CD14-positive monocyte (primary cell): ENCODE results near the gene VAV1. TPM values are rescaled to one million over a fixed set of nuclear protein-coding genes. Genes with fewer than 3 reads are reported as not detected.
"Not testable (repeated sequence)": the region's sequence is repeated elsewhere in the genome, so short reads cannot be mapped to it uniquely, and the experiment has no call there.

Experiments used
- DNase-seq, 3 donors: peaks; one replicate each; pipeline ENCODE4 v3.0.0-alpha.2; 2011 to 2022
- H2AFZ ChIP-seq: 2 replicates; pipeline ENCODE4 v1.6.0; 2012; ENCODE audit warnings: mild to moderate bottlenecking, low read depth, low read length, inconsistent platforms; ENCODE audit not compliant: insufficient read depth, poor library complexity, severe bottlenecking
- H3K27ac ChIP-seq, 2 donors: 1 replicate in 1 of 2; 2 replicates in 1 of 2; pipeline ENCODE4 v1.5.1; 2012 to 2013; ENCODE audit warnings: low read length in 2 of 2, control low read depth in 1 of 2, inconsistent platforms in 1 of 2, low read depth in 1 of 2, mild to moderate bottlenecking in 1 of 2
- H3K27me3 ChIP-seq, 2 donors: one replicate each; pipeline versions ENCODE4 v1.6.0 to v1.6.1; 2011 to 2013; ENCODE audit warnings: low read length in 2 of 2; ENCODE audit not compliant: control insufficient read depth in 2 of 2, insufficient read depth in 2 of 2
- H3K36me3 ChIP-seq, 2 donors: replicated peaks in 1 of 2; 1 replicate in 1 of 2; 2 replicates in 1 of 2; pipeline versions ENCODE4 v1.5.1 to v1.6.1; 2012 to 2013; ENCODE audit warnings: low read length in 2 of 2, control low read depth in 1 of 2, inconsistent platforms in 1 of 2, mild to moderate bottlenecking in 1 of 2; ENCODE audit not compliant: insufficient read depth in 2 of 2, control insufficient read depth in 1 of 2
- H3K4me1 ChIP-seq, 2 donors: 1 replicate in 1 of 2; 2 replicates in 1 of 2; pipeline versions ENCODE4 v1.5.1 to v1.6.1; 2012 to 2013; ENCODE audit warnings: low read length in 2 of 2, control low read depth in 1 of 2, inconsistent platforms in 1 of 2, mild to moderate bottlenecking in 1 of 2, moderate library complexity in 1 of 2; ENCODE audit not compliant: insufficient read depth in 2 of 2, control insufficient read depth in 1 of 2
- H3K4me2 ChIP-seq: replicated peaks from 2 replicates; pipeline ENCODE3; 2012; ENCODE audit warnings: low read length, moderate library complexity, mild to moderate bottlenecking; ENCODE audit not compliant: poor library complexity, severe bottlenecking; ENCODE audit errors: extremely low read depth
- H3K4me3 ChIP-seq, 3 experiments: fragments of 200-600 bp in 1 of 3; sonication (generic) in 1 of 3; replicated peaks in 1 of 3; 1 replicate in 2 of 3; 2 replicates in 1 of 3; pipeline ENCODE4 v1.5.1; 2011 to 2013; ENCODE audit warnings: low read length in 3 of 3, mild to moderate bottlenecking in 3 of 3, control low read depth in 2 of 3, low read depth in 2 of 3, inconsistent platforms in 1 of 3, moderate library complexity in 1 of 3
- H3K79me2 ChIP-seq: 2 replicates; pipeline ENCODE4 v1.6.0; 2012; ENCODE audit warnings: mild to moderate bottlenecking, control low read depth, inconsistent platforms, low read length, moderate library complexity; ENCODE audit not compliant: insufficient read depth
- H3K9ac ChIP-seq: 2 replicates; pipeline ENCODE4 v1.6.0; 2017; ENCODE audit warnings: low read length, mild to moderate bottlenecking; ENCODE audit not compliant: insufficient read depth, poor library complexity, severe bottlenecking
- H3K9me3 ChIP-seq, 2 donors: replicated peaks in 1 of 2; 1 replicate in 1 of 2; 2 replicates in 1 of 2; pipeline versions ENCODE4 v1.5.1 to v1.6.1; 2012 to 2013; ENCODE audit warnings: low read length in 2 of 2, control low read depth in 1 of 2; ENCODE audit not compliant: control insufficient read depth in 1 of 2, insufficient read depth in 1 of 2
- H4K20me1 ChIP-seq: 2 replicates; pipeline ENCODE4 v1.6.0; 2012; ENCODE audit warnings: mild to moderate bottlenecking, low read length, control low read depth, moderate library complexity; ENCODE audit not compliant: insufficient read depth
- H3K27ac Mint-ChIP-seq, 7 donors: one replicate each; pipeline ENCODE4 v1.8.0; 2020; ENCODE audit warnings: mild to moderate bottlenecking in 7 of 7, mixed read lengths in 7 of 7, moderate library complexity in 6 of 7, inconsistent platforms in 2 of 7
- H3K27me3 Mint-ChIP-seq, 3 donors: one replicate each; pipeline ENCODE4 v1.8.0; 2021 to 2022; ENCODE audit warnings: low read depth in 3 of 3, mild to moderate bottlenecking in 3 of 3, mixed read lengths in 3 of 3, moderate library complexity in 3 of 3, inconsistent platforms in 1 of 3
- H3K36me3 Mint-ChIP-seq, 2 donors: one replicate each; pipeline ENCODE4 v1.8.0; 2020; ENCODE audit warnings: mixed read lengths in 2 of 2, inconsistent platforms in 1 of 2, mild to moderate bottlenecking in 1 of 2
- H3K4me1 Mint-ChIP-seq: one replicate; pipeline ENCODE4 v1.8.0; 2020; ENCODE audit warnings: mild to moderate bottlenecking, mixed read lengths
- H3K4me3 Mint-ChIP-seq, 2 donors: one replicate each; pipeline ENCODE4 v1.8.0; 2020; ENCODE audit warnings: mild to moderate bottlenecking in 2 of 2, mixed read lengths in 2 of 2, moderate library complexity in 1 of 2
- H3K9me3 Mint-ChIP-seq, 7 donors: one replicate each; pipeline ENCODE4 v1.8.0; 2020 to 2022; ENCODE audit warnings: mixed read lengths in 7 of 7, mild to moderate bottlenecking in 6 of 7, moderate library complexity in 6 of 7, inconsistent platforms in 2 of 7
- WGBS: methylation state at CpG from one replicate; pipeline ENCODE4 v1.1.5; 2013; ENCODE audit warnings: missing lambda C conversion rate; ENCODE audit not compliant: insufficient coverage; 5-methylcytosine and 5-hydroxymethylcytosine counted together
- intact Hi-C, 2 donors: fragments of 100-400 bp; cut with micrococcal nuclease; formaldehyde crosslinking; loops; one replicate each; pipeline versions ENCODE4 v1.15.0 to v1.15.1; 2023
- polyA plus RNA-seq, 3 donors: library from polyadenylated mRNA; depleted of rRNA in 1 of 3; unstranded in 2 of 3; stranded (reverse) in 1 of 3; fragments of 300-500 nt in 2 of 3; fragments of >200 nt in 1 of 3; fragmentation: Illumina TruSeq in 2 of 3; gene quantifications; 1 replicate in 2 of 3; 2 replicates in 1 of 3; pipeline ENCODE4 v1.2.3, GENCODE V29; 2012 to 2021
- TF ChIP-seq, protein P1 (sequence below): fragments of 200-600 bp; IDR thresholded peaks from one replicate; pipeline ENCODE4 v1.8.0; 2022; ENCODE audit warnings: antibody characterized with exemption, mild to moderate bottlenecking

VAV1 gene
- polyA plus RNA-seq, 3 donors = 21.3 to 81.2 (median 30.2) TPM

DNA sequence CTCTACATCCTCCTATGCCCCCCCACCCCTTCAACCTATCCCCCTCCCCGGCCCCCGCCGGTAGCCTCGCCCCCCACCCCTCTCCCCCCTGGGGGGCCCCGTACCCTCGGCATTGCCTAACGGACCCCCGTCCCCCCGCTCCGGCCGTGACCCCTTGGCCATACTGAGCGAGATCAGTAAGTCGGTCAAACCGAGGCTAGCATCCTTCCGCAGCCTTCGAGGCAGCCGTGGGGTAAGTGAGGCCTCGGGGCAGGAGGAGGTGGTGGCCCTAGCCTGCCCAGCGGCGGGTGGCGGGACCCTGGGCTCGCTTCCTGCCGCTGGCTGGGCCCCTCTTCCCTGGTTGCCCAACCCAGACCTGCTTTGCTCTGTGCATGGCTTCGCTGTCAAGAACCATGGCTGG is 26.5 kb upstream of the VAV1 start:
- H3K79me2 ChIP-seq = no peaks in the 10 kb centered on the region
- peaks cover 5% of the 10 kb centered on the region in 2 donors for H3K4me1 ChIP-seq
- H3K36me3 Mint-ChIP-seq = no peaks in the 10 kb centered on the region
- no peaks in the 10 kb centered on the region for H3K36me3 ChIP-seq
- no peaks in the 10 kb centered on the region for H3K9me3 ChIP-seq
- peaks cover 10 to 30% (median 15%) of the 10 kb centered on the region in 3 donors for H3K27me3 Mint-ChIP-seq
- H2AFZ ChIP-seq = no peak overlapping the region
- TF ChIP-seq, protein P1, sequence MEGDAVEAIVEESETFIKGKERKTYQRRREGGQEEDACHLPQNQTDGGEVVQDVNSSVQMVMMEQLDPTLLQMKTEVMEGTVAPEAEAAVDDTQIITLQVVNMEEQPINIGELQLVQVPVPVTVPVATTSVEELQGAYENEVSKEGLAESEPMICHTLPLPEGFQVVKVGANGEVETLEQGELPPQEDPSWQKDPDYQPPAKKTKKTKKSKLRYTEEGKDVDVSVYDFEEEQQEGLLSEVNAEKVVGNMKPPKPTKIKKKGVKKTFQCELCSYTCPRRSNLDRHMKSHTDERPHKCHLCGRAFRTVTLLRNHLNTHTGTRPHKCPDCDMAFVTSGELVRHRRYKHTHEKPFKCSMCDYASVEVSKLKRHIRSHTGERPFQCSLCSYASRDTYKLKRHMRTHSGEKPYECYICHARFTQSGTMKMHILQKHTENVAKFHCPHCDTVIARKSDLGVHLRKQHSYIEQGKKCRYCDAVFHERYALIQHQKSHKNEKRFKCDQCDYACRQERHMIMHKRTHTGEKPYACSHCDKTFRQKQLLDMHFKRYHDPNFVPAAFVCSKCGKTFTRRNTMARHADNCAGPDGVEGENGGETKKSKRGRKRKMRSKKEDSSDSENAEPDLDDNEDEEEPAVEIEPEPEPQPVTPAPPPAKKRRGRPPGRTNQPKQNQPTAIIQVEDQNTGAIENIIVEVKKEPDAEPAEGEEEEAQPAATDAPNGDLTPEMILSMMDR = no peak
- no peak overlapping the region for H3K27ac Mint-ChIP-seq
- no peak overlapping the region for H3K27ac ChIP-seq
- no peak overlapping the region for H3K9ac ChIP-seq
- no peak overlapping the region for H3K4me3 ChIP-seq
- 87% methylated on average over 13 of the region's 24 CpGs for WGBS
- DNase-seq = no peak
- peaks cover 8% of the 10 kb centered on the region for H3K4me1 Mint-ChIP-seq
- no peaks in the 10 kb centered on the region for H4K20me1 ChIP-seq
- no peaks in the 10 kb centered on the region for H3K27me3 ChIP-seq
- intact Hi-C loops = no loop called here
- no peak overlapping the region for H3K4me2 ChIP-seq
- H3K9me3 Mint-ChIP-seq = peaks cover 0 to 3% (median 0%) of the 10 kb centered on the region in 7 donors
- H3K4me3 Mint-ChIP-seq = no peak overlapping the region

DNA sequence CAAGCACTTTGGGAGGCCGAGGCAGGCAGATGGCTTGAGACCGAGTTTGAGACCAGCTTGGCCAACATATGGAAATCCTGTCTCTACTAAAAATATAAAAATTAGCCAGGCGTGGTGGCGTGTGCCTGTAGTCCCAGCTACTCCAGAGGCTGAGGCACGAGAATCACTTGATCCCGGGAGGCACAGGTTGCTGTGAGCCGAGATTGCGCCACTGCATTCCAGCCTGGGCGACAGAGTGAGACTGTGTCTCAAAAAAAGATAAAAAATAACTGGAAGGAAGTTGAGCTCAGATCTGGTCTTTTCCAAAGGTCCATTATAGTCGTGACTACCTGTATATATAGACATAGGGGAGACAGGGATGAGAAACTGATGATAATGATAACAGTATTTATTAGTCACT is 24.0 kb upstream of the VAV1 start:
- H3K79me2 ChIP-seq, H3K36me3 Mint-ChIP-seq, H3K4me2 ChIP-seq, H3K4me3 ChIP-seq, H3K27ac ChIP-seq, H3K4me1 Mint-ChIP-seq, H3K9me3 ChIP-seq, H3K9me3 Mint-ChIP-seq, H4K20me1 ChIP-seq, H3K27me3 ChIP-seq, intact Hi-C loops, DNase-seq, H3K36me3 ChIP-seq, H3K4me3 Mint-ChIP-seq, H2AFZ ChIP-seq, H3K9ac ChIP-seq: not testable (repeated sequence)
- WGBS = 93% methylated on average over 9 of the region's 10 CpGs
- peaks cover 8 to 10% of the 10 kb centered on the region in 2 donors for H3K4me1 ChIP-seq
- H3K27me3 Mint-ChIP-seq = peaks cover 4 to 18% (median 6%) of the 10 kb centered on the region in 3 donors
- H3K27ac Mint-ChIP-seq = peak overlapping the region in 1 of 7 donors; percentile 10
